GM12891 (cell line): ENCODE measurements around the gene HS1BP3.

Source experiments
- PAX5 ChIP-seq: IDR thresholded peaks from 2 replicates; pipeline ENCODE4 v1.6.1; 2011; ENCODE audit warnings: low read length, moderate library complexity, mild to moderate bottlenecking; ENCODE audit not compliant: insufficient read depth, severe bottlenecking
- POLR2A ChIP-seq: IDR thresholded peaks from 2 replicates; pipeline ENCODE4 v1.6.1; 2011; ENCODE audit warnings: low read depth, low read length, control low read depth
- POLR2AphosphoS5 ChIP-seq: IDR thresholded peaks from 2 replicates; pipeline ENCODE4 v1.6.1; 2011; ENCODE audit warnings: low read depth, low read length, control low read depth
- SPI1 ChIP-seq: IDR thresholded peaks from 2 replicates; pipeline ENCODE4 v1.6.1; 2011; ENCODE audit warnings: low read depth, low read length, control low read depth
- TAF1 ChIP-seq: IDR thresholded peaks from 2 replicates; pipeline ENCODE4 v1.6.1; 2011; ENCODE audit warnings: low read depth, low read length, control low read depth

GRCh38 chr2:20677301-20678085 is 26.6 kb upstream of the HS1BP3 start:
- TF ChIP-seq TAF1 (no peak), POLR2AphosphoS5 (no peak), POLR2A (no peak), SPI1 (no peak), PAX5 (no peak)
